ENCODE results near the gene HSPA12B. TPM values are rescaled to one million over a fixed set of nuclear protein-coding genes. Genes with fewer than 3 reads are reported as not detected.

Gene HSPA12B
- polyA plus RNA-seq, 1 donor: 6.3 TPM

DNA sequence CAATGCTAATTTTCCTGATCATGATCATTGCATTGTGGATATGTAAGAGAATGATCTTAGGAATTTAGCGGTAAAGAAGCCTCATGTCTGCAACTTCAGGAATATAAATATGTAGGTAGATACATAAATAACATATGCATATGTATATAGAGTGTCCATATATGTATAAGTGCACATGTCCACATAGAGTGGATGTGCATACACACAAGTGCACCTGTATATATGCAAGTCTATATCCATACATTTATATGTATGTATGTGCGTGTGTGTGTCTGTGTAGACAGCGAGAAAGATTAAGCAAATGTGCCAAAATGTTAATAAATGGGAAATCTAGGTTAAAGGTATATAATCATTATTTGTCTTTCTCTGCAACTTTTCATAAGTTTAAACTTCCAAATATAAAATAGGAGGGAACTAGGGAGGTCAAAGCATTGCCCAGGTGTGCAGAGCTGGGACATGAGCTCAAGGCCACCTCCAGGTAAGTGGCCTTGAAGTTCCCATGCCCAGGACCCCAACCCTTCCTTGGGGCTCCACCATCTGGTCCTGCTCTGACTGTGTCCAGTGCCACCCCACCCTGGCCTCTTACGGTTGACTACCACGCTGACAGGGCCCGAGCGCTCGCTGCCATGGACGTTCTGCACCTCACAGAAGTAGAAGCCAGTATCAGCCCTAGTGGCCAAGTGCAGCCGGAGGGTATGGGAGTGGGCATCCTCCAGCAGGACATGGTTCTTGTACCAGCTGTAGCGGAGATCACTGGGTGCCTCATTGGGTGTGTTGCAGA, 29.7 kb upstream of the HSPA12B start:
- no peak for DNase-seq
- Histone ChIP-seq H3K36me3 (ENCODE audit: control insufficient read depth, insufficient read depth, low read length) (no peaks in the 10 kb centered on the region), H3K27ac (ENCODE audit: low read length) (no peak overlapping the region), H3K4me3 (ENCODE audit: low read length) (no peak overlapping the region), H3K9me3 (ENCODE audit: control insufficient read depth, low read depth, low read length) (no peaks in the 10 kb centered on the region), H3K27me3 (ENCODE audit: control insufficient read depth, insufficient read depth, low read length) (peaks cover 9% of the 10 kb centered on the region), H3K4me1 (ENCODE audit: control insufficient read depth, insufficient read depth, low read length) (no peaks in the 10 kb centered on the region)
- WGBS (ENCODE audit: insufficient coverage, low lambda C conversion rate): 100% methylated on average over 2 of the region's 11 CpGs

DNA sequence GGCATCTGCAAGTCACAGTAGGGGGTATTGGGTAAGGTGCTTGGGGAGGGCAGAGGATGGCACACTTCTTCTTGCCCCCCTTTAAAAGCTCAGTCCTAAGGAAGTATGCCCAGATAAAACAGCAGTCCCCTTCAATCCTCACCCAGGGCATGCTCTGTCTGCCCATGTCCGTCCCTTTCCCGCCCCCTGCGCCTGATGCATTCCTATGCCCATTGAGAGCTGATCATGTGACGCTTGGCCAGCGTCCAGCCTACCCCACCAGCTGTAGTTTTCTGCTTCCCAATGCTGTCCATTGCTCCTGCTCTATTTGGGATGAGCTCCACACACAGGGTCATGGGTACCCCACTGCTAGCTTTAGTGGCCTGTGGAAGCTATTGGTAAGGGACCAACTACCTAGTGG, 28.4 kb upstream of the HSPA12B start:
- Histone ChIP-seq H3K27ac (ENCODE audit: low read length) (no peak overlapping the region), H3K9me3 (ENCODE audit: control insufficient read depth, low read depth, low read length) (no peaks in the 10 kb centered on the region), H3K27me3 (ENCODE audit: control insufficient read depth, insufficient read depth, low read length) (peaks cover 9% of the 10 kb centered on the region), H3K36me3 (ENCODE audit: control insufficient read depth, insufficient read depth, low read length) (no peaks in the 10 kb centered on the region), H3K4me3 (ENCODE audit: low read length) (no peak overlapping the region), H3K4me1 (ENCODE audit: control insufficient read depth, insufficient read depth, low read length) (no peaks in the 10 kb centered on the region)
- no peak for DNase-seq
- no CpG with 5 or more reads among the region's 5 CpGs for WGBS (ENCODE audit: insufficient coverage, low lambda C conversion rate)

DNA sequence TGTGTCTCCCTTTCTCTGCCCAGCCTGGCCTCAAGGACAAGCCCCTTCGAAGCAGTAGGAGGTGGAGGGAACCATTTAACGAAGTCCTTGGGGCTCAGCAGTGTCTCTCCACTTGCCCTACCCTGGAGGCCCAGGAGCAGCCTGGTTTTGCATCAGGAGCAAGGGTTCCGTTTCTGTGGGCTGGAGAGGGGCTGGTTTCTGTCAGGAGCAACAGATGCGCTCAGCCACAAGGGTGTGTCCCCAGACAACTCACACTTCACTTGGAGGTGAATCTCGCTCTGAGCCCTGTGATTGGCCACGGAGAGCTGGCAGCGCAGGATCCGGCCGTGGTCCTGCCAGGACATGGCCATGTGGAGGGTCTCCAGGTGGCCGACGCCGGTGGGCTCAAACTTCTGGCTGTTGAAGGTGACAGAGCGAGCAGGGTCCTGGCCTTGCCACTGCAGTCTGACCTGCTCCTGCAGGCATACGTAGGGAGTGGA, 27.0 kb upstream of the HSPA12B start:
- no peak for DNase-seq
- Histone ChIP-seq H3K36me3 (ENCODE audit: control insufficient read depth, insufficient read depth, low read length) (no peaks in the 10 kb centered on the region), H3K4me3 (ENCODE audit: low read length) (no peak overlapping the region), H3K27ac (ENCODE audit: low read length) (no peak overlapping the region), H3K9me3 (ENCODE audit: control insufficient read depth, low read depth, low read length) (no peaks in the 10 kb centered on the region), H3K27me3 (ENCODE audit: control insufficient read depth, insufficient read depth, low read length) (peaks cover 11% of the 10 kb centered on the region), H3K4me1 (ENCODE audit: control insufficient read depth, insufficient read depth, low read length) (no peaks in the 10 kb centered on the region)
- WGBS (ENCODE audit: insufficient coverage, low lambda C conversion rate): no CpG with 5 or more reads among the region's 14 CpGs

DNA sequence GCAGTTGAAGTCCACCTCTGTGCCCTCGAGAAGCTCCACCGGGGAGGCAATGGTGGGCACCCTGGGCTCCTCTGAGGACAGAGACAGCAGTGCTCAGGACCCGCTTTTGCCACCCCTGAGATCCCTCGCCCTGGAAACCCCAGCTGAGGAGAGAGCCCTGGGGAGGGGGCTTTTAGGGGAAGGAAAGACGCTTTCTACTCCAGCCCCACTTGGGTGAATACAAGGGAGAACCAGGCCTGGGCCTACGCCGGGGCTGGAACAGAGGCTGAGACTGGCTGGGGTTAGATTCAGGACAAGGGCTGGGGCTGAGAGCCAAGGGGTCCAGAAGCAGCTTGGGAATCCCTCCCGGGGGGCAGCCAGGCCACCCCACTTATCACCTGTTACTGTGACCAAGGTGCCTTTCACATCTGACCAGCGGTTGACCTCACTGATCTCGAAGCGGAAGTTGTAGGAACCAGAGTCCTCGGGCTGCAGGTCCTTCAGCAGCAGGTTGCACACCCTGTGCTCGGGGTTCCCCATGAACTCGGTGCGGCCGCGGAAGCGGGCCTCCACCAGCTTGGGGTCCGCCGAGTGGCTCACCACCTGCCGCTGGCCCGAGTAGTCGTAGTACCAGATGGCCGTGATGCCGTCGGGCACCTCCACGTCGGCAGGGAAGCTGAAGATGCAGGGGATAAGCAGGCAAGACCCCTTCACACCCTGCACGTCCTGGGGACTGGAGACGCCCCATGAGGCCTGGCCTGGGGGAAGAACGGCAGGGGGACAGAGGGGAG, 26.3 kb upstream of the HSPA12B start:
- H3K9me3 ChIP-seq (ENCODE audit: control insufficient read depth, low read depth, low read length): no peaks in the 10 kb centered on the region
- H3K27ac ChIP-seq (ENCODE audit: low read length): no peak overlapping the region
- H3K27me3 ChIP-seq (ENCODE audit: control insufficient read depth, insufficient read depth, low read length): peaks cover 11% of the 10 kb centered on the region
- H3K4me3 ChIP-seq (ENCODE audit: low read length): no peak overlapping the region
- DNase-seq: no peak
- no peaks in the 10 kb centered on the region for H3K36me3 ChIP-seq (ENCODE audit: control insufficient read depth, insufficient read depth, low read length)
- no CpG with 5 or more reads among the region's 31 CpGs for WGBS (ENCODE audit: insufficient coverage, low lambda C conversion rate)
- H3K4me1 ChIP-seq (ENCODE audit: control insufficient read depth, insufficient read depth, low read length): no peaks in the 10 kb centered on the region

DNA sequence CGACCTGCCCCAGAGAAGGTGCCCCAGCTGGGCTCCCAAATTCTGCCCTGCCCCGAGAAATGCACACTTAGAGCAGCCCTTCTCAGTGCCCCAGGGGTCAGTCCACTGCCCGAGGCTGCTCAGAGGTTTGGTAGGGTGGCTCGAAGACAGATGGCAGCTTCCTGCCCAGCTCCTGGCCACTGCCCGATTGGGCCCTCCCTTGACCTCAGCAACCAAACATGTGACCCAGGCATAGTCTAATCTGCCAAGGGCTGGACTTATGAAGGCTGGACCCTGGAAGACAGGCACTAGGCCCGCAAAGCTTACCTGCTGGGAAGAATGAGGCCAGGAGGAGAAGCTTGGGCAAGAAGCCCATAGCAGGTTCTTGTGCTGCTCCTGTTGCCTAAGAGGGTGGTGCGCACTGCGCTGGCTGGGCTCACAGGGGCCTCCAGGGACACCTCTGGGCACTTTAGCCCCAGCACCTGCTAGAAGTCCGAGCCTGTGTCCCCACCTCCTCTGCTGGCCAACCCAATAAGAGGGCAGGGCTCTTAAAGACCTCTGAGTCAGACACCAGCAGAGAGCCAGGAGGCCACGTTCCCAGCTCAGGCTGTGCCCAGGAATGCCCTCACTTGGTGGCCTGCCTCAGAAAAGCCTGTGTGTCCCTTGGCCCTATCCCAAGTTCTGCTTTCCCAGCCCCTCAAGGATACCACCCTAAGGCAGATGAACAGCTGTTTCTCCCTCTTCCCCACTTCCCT, 25.5 kb upstream of the HSPA12B start:
- Histone ChIP-seq H3K27ac (ENCODE audit: low read length) (no peak overlapping the region), H3K36me3 (ENCODE audit: control insufficient read depth, insufficient read depth, low read length) (no peaks in the 10 kb centered on the region), H3K4me3 (ENCODE audit: low read length) (no peak overlapping the region), H3K27me3 (ENCODE audit: control insufficient read depth, insufficient read depth, low read length) (peaks cover 11% of the 10 kb centered on the region), H3K4me1 (ENCODE audit: control insufficient read depth, insufficient read depth, low read length) (no peaks in the 10 kb centered on the region), H3K9me3 (ENCODE audit: control insufficient read depth, low read depth, low read length) (no peaks in the 10 kb centered on the region)
- DNase-seq: no peak
- no CpG with 5 or more reads among the region's 10 CpGs for WGBS (ENCODE audit: insufficient coverage, low lambda C conversion rate)

DNA sequence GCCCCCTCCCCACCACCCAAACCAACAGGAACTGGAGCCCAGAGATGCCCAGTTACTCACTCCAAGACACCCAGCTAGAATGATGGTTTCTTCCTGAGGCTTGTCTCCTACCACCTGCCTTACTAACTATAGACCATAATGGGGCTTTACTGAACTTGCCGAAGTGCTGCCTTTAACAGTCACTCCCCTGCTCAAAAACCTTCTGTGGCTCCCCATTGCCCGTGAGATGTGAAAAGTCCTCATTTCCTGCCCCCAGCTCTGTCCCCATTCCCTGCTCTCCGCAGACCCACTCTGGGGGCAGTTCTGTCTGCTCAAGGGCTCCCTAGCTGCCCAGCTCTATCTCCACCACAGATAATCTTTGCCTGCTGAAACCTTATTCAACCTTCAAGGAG, 25.0 kb upstream of the HSPA12B start:
- Histone ChIP-seq H3K27me3 (ENCODE audit: control insufficient read depth, insufficient read depth, low read length) (peaks cover 11% of the 10 kb centered on the region), H3K4me1 (ENCODE audit: control insufficient read depth, insufficient read depth, low read length) (no peaks in the 10 kb centered on the region), H3K9me3 (ENCODE audit: control insufficient read depth, low read depth, low read length) (no peaks in the 10 kb centered on the region), H3K36me3 (ENCODE audit: control insufficient read depth, insufficient read depth, low read length) (no peaks in the 10 kb centered on the region), H3K27ac (ENCODE audit: low read length) (no peak overlapping the region), H3K4me3 (ENCODE audit: low read length) (no peak overlapping the region)
- DNase-seq: no peak
- no CpG with 5 or more reads among the region's 3 CpGs for WGBS (ENCODE audit: insufficient coverage, low lambda C conversion rate)

DNA sequence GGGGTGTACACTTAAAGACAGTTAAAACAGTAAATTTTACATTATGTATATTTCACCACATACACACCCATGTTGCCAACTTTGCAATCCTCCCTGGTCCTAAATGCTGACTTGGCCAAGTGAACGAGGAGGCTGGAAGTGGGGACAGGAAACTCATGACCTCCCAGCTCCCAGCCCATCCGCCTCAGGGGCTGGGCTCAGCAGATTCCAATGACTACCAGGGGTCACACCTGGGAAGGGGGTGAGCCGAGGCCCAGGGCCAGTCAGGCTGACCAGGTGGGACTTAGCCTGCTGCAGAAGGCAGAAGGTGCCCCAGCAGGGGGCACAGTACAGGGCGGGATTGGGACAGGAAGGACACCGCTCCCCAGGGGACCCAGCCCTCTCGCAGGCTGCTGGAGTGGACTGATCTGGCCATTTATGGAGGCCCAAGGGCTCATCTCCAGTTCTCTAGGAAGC, 22.4 kb upstream of the HSPA12B start:
- no peaks in the 10 kb centered on the region for H3K9me3 ChIP-seq (ENCODE audit: control insufficient read depth, low read depth, low read length)
- no peak for DNase-seq
- no peak overlapping the region for H3K27ac ChIP-seq (ENCODE audit: low read length)
- no CpG with 5 or more reads among the region's 6 CpGs for WGBS (ENCODE audit: insufficient coverage, low lambda C conversion rate)
- H3K4me3 ChIP-seq (ENCODE audit: low read length): no peak overlapping the region
- H3K27me3 ChIP-seq (ENCODE audit: control insufficient read depth, insufficient read depth, low read length): peaks cover 2% of the 10 kb centered on the region
- H3K36me3 ChIP-seq (ENCODE audit: control insufficient read depth, insufficient read depth, low read length): no peaks in the 10 kb centered on the region
- H3K4me1 ChIP-seq (ENCODE audit: control insufficient read depth, insufficient read depth, low read length): no peaks in the 10 kb centered on the region

DNA sequence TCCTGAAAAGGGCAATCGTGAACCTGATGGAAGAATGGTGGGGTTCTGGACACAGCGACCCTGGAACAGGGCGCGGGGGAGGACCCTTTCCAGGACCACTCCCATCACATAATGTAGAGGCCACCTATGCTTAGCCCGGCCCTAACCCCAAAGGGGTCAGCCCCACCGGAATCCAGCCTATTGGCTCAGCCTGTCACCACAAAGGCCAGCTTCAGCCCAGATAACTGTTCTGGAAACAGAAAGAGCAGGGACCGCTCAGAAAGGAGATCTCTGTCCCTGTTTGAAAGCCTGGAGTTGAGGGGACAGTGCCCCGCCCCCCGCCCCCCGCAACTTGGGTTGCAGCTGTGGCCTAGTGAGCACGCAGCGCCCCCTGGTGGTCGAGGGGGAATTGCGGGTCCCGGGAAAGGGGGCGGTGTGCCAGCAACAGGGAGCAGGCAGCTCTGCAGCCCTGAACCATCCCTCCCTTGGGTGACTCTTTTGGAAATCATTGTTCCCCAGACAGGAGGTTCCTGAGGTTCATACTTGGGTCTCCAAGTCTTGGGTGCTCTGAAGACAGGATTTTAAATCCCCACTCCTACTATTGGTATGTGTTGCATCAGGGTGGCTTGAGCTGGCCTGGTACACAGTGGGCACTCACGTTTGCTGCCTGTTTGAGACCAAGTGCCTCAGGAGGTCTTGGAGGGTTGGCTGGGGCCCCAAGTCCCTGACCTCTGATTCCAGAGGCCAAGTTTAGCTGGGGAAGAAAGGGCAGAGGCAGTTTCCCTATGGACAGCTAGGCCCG, 21.6 kb upstream of the HSPA12B start:
- H3K4me1 ChIP-seq (ENCODE audit: control insufficient read depth, insufficient read depth, low read length): no peaks in the 10 kb centered on the region
- H3K27me3 ChIP-seq (ENCODE audit: control insufficient read depth, insufficient read depth, low read length): peaks cover 2% of the 10 kb centered on the region
- H3K27ac ChIP-seq (ENCODE audit: low read length): no peak overlapping the region
- peak; percentile 36 to 46 for DNase-seq
- no CpG with 5 or more reads among the region's 18 CpGs for WGBS (ENCODE audit: insufficient coverage, low lambda C conversion rate)
- no peaks in the 10 kb centered on the region for H3K36me3 ChIP-seq (ENCODE audit: control insufficient read depth, insufficient read depth, low read length)
- no peak overlapping the region for H3K4me3 ChIP-seq (ENCODE audit: low read length)
- no peaks in the 10 kb centered on the region for H3K9me3 ChIP-seq (ENCODE audit: control insufficient read depth, low read depth, low read length)

DNA sequence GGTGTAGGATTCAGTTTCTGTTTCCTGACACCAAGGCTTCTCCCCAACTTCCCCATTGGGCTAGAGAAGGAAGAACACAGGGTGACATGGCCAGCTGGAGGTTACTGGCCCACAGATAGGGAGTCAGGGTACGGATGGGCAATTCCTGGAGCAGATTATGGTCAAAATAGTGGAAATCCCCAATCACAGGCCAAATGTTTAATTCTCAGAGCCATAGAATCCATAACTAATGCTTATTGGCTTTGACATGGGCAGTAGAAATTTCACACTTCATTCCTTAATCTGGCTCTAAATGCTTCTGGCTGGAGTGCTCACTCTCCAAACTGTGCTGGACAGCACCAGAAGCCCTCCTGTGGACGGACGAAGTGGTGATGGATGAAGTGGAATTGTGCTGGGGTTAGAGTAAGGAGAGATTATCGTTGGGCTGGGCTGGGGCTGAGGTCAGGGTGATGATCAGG, 21.0 kb upstream of the HSPA12B start:
- WGBS (ENCODE audit: insufficient coverage, low lambda C conversion rate): no CpG with 5 or more reads among the region's 4 CpGs
- no peak overlapping the region for H3K27ac ChIP-seq (ENCODE audit: low read length)
- H3K4me3 ChIP-seq (ENCODE audit: low read length): no peak overlapping the region

More for the DNA sequence above, 21.0 kb upstream of the HSPA12B start:
- Histone ChIP-seq H3K4me1 (ENCODE audit: control insufficient read depth, insufficient read depth, low read length) (no peaks in the 10 kb centered on the region), H3K36me3 (ENCODE audit: control insufficient read depth, insufficient read depth, low read length) (no peaks in the 10 kb centered on the region), H3K9me3 (ENCODE audit: control insufficient read depth, low read depth, low read length) (no peaks in the 10 kb centered on the region), H3K27me3 (ENCODE audit: control insufficient read depth, insufficient read depth, low read length) (peaks cover 2% of the 10 kb centered on the region)
- DNase-seq: no peak
